ENCODE results near the gene IFT88.

The IFT88 gene

GRCh38 chr13:20717581-20718542 lies 150.9 kb downstream of the IFT88 start:
- no peak for DNase-seq

DNA sequence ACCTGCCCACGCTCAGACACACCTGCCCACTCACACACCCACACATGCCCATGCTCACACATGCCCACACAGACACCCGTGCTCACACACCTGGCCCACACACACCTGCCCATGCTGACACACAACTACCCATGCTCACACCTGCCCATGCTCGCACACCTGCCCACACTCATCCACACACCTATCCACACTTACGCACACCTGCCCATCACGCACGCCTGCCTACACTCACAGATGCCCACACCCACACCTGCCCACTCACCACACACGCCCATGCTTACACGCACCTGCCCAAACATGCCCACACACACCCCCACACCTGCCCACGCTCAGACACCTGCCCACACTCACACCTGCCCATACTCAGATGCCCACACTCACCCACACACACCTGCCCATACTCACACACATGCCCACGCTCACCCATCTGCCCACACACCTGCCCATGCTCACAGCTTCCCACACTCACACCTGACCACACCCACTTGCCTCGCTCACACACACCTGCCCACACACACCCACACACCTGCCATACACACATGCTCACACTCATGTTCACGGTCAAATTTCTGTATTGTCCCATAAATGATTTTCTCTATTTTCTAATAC lies 152.1 kb downstream of the IFT88 start:
- DNase-seq: no peak

DNA sequence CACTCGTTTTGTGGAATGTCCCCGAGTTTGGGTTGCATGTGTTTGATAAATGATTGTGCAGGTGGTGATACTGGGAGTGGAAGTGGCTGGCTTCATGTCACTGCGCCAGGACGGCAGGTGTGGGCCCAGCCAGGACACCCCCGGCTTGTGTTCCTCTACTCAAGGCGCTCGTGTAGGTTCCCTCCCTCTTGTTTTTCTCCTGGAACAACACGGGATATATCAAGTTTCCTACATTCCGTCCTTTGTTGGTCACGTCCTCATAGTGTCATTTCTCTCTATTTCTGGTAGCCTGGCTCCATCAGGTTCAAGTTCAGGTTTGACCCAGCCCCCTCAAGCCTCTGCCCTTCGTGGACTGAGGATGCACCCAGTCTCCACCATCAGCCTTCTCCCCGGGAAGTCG lies 152.8 kb downstream of the IFT88 start:
- no peak for DNase-seq

GRCh38 chr13:20720499-20720898 lies 153.5 kb downstream of the IFT88 start:
- no peak for DNase-seq

GRCh38 chr13:20721058-20721453 lies 154.1 kb downstream of the IFT88 start:
- DNase-seq: no peak

GRCh38 chr13:20721454-20722357 lies 154.7 kb downstream of the IFT88 start:
- no peak for DNase-seq

DNA sequence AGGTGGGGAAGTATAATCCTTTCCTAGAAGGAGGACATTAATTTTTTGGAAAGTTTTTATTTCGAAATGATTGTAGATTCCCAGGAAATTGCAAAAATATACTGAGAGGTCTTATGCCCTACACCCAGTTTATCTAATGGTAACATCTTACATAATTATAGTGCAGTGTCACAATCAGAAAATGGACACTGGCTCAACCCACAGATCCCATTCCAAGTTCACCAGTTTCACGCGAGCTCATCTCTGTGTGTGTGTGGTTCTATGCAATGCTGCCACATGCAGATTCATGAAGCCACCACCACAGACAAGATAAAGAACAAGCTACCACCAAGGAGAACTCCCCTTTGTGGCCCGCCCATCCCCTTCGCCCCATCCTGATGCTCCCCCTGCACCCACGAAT lies 160.9 kb downstream of the IFT88 start:
- no peak for DNase-seq

DNA sequence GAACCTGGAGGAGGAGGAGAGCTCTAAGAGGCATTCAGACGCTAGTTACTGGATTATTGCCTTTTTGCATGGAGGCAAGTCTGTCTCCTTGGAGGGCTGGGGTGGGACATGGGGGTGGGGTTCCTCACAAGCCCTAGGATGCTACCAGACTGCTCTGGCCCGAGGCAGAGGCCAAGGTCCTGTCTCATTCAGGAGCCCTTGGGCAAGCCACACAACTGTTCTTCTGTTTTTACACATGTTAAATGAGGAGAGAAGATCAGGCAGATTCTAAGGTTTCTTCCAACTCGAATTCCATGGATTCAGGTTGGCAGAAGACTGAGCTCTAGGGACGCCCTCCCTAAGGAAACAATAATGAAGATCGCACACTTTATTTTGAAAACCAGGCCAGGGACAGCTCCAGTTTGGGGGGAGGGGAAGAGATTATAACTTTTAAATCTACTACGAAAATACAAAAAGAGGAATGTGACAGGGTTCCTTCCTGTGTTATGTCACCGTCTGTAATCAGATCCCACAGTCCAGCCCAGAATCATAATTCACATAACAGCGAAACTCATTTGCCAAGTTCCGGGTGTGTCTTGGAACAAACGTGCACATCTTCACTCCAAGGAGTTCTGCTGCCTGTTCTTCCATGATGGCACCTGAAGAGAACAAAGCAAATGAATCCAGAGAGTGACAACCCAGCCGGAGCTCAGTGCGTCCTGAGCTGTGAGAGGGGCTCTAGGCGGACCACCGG lies 161.8 kb downstream of the IFT88 start:
- no peak for DNase-seq

- no peak for DNase-seq
Observed at GRCh38 chr13:20729633-20730585, 163.0 kb downstream of the IFT88 start.

- DNase-seq: no peak
Observed at GRCh38 chr13:20738616-20739015, 171.7 kb downstream of the IFT88 start.

- no peak for DNase-seq
Observed at GRCh38 chr13:20740021-20740420, 173.1 kb downstream of the IFT88 start.
